CD14-positive monocyte (primary cell): Measurements from ENCODE around the gene RASD1. TPM values are rescaled to one million over a fixed set of nuclear protein-coding genes. Genes with fewer than 3 reads are reported as not detected.

Experiments
- DNase-seq, 3 donors: peaks; one replicate each; pipeline ENCODE4 v3.0.0-alpha.2; 2011 to 2022
- H2AFZ ChIP-seq: 2 replicates; pipeline ENCODE4 v1.6.0; 2012; ENCODE audit warnings: mild to moderate bottlenecking, low read depth, low read length, inconsistent platforms; ENCODE audit not compliant: insufficient read depth, poor library complexity, severe bottlenecking
- H3K27ac ChIP-seq, 2 donors: 1 replicate in 1 of 2; 2 replicates in 1 of 2; pipeline ENCODE4 v1.5.1; 2012 to 2013; ENCODE audit warnings: low read length in 2 of 2, control low read depth in 1 of 2, inconsistent platforms in 1 of 2, low read depth in 1 of 2, mild to moderate bottlenecking in 1 of 2
- H3K27me3 ChIP-seq, 2 donors: one replicate each; pipeline versions ENCODE4 v1.6.0 to v1.6.1; 2011 to 2013; ENCODE audit warnings: low read length in 2 of 2; ENCODE audit not compliant: control insufficient read depth in 2 of 2, insufficient read depth in 2 of 2
- H3K36me3 ChIP-seq, 2 donors: replicated peaks in 1 of 2; 1 replicate in 1 of 2; 2 replicates in 1 of 2; pipeline versions ENCODE4 v1.5.1 to v1.6.1; 2012 to 2013; ENCODE audit warnings: low read length in 2 of 2, control low read depth in 1 of 2, inconsistent platforms in 1 of 2, mild to moderate bottlenecking in 1 of 2; ENCODE audit not compliant: insufficient read depth in 2 of 2, control insufficient read depth in 1 of 2
- H3K4me1 ChIP-seq, 2 donors: 1 replicate in 1 of 2; 2 replicates in 1 of 2; pipeline versions ENCODE4 v1.5.1 to v1.6.1; 2012 to 2013; ENCODE audit warnings: low read length in 2 of 2, control low read depth in 1 of 2, inconsistent platforms in 1 of 2, mild to moderate bottlenecking in 1 of 2, moderate library complexity in 1 of 2; ENCODE audit not compliant: insufficient read depth in 2 of 2, control insufficient read depth in 1 of 2
- H3K4me2 ChIP-seq: replicated peaks from 2 replicates; pipeline ENCODE3; 2012; ENCODE audit warnings: low read length, moderate library complexity, mild to moderate bottlenecking; ENCODE audit not compliant: poor library complexity, severe bottlenecking; ENCODE audit errors: extremely low read depth
- H3K4me3 ChIP-seq, 3 experiments: fragments of 200-600 bp in 1 of 3; sonication (generic) in 1 of 3; replicated peaks in 1 of 3; 1 replicate in 2 of 3; 2 replicates in 1 of 3; pipeline ENCODE4 v1.5.1; 2011 to 2013; ENCODE audit warnings: low read length in 3 of 3, mild to moderate bottlenecking in 3 of 3, control low read depth in 2 of 3, low read depth in 2 of 3, inconsistent platforms in 1 of 3, moderate library complexity in 1 of 3
- H3K79me2 ChIP-seq: 2 replicates; pipeline ENCODE4 v1.6.0; 2012; ENCODE audit warnings: mild to moderate bottlenecking, control low read depth, inconsistent platforms, low read length, moderate library complexity; ENCODE audit not compliant: insufficient read depth
- H3K9ac ChIP-seq: 2 replicates; pipeline ENCODE4 v1.6.0; 2017; ENCODE audit warnings: low read length, mild to moderate bottlenecking; ENCODE audit not compliant: insufficient read depth, poor library complexity, severe bottlenecking
- H3K9me3 ChIP-seq, 2 donors: replicated peaks in 1 of 2; 1 replicate in 1 of 2; 2 replicates in 1 of 2; pipeline versions ENCODE4 v1.5.1 to v1.6.1; 2012 to 2013; ENCODE audit warnings: low read length in 2 of 2, control low read depth in 1 of 2; ENCODE audit not compliant: control insufficient read depth in 1 of 2, insufficient read depth in 1 of 2
- H4K20me1 ChIP-seq: 2 replicates; pipeline ENCODE4 v1.6.0; 2012; ENCODE audit warnings: mild to moderate bottlenecking, low read length, control low read depth, moderate library complexity; ENCODE audit not compliant: insufficient read depth
- H3K27ac Mint-ChIP-seq, 7 donors: one replicate each; pipeline ENCODE4 v1.8.0; 2020; ENCODE audit warnings: mild to moderate bottlenecking in 7 of 7, mixed read lengths in 7 of 7, moderate library complexity in 6 of 7, inconsistent platforms in 2 of 7
- H3K27me3 Mint-ChIP-seq, 3 donors: one replicate each; pipeline ENCODE4 v1.8.0; 2021 to 2022; ENCODE audit warnings: low read depth in 3 of 3, mild to moderate bottlenecking in 3 of 3, mixed read lengths in 3 of 3, moderate library complexity in 3 of 3, inconsistent platforms in 1 of 3
- H3K36me3 Mint-ChIP-seq, 2 donors: one replicate each; pipeline ENCODE4 v1.8.0; 2020; ENCODE audit warnings: mixed read lengths in 2 of 2, inconsistent platforms in 1 of 2, mild to moderate bottlenecking in 1 of 2
- H3K4me1 Mint-ChIP-seq: one replicate; pipeline ENCODE4 v1.8.0; 2020; ENCODE audit warnings: mild to moderate bottlenecking, mixed read lengths
- H3K4me3 Mint-ChIP-seq, 2 donors: one replicate each; pipeline ENCODE4 v1.8.0; 2020; ENCODE audit warnings: mild to moderate bottlenecking in 2 of 2, mixed read lengths in 2 of 2, moderate library complexity in 1 of 2
- H3K9me3 Mint-ChIP-seq, 7 donors: one replicate each; pipeline ENCODE4 v1.8.0; 2020 to 2022; ENCODE audit warnings: mixed read lengths in 7 of 7, mild to moderate bottlenecking in 6 of 7, moderate library complexity in 6 of 7, inconsistent platforms in 2 of 7
- WGBS: methylation state at CpG from one replicate; pipeline ENCODE4 v1.1.5; 2013; ENCODE audit warnings: missing lambda C conversion rate; ENCODE audit not compliant: insufficient coverage; 5-methylcytosine and 5-hydroxymethylcytosine counted together
- intact Hi-C, 2 donors: fragments of 100-400 bp; cut with micrococcal nuclease; formaldehyde crosslinking; loops; one replicate each; pipeline versions ENCODE4 v1.15.0 to v1.15.1; 2023
- polyA minus RNA-seq: library from RNA; depleted of rRNA, polyadenylated mRNA; stranded (reverse); fragments of >200 nt; gene quantifications from 2 replicates; pipeline ENCODE4 v1.2.3, GENCODE V29; 2012
- polyA plus RNA-seq, 3 donors: library from polyadenylated mRNA; depleted of rRNA in 1 of 3; unstranded in 2 of 3; stranded (reverse) in 1 of 3; fragments of 300-500 nt in 2 of 3; fragments of >200 nt in 1 of 3; fragmentation: Illumina TruSeq in 2 of 3; gene quantifications; 1 replicate in 2 of 3; 2 replicates in 1 of 3; pipeline ENCODE4 v1.2.3, GENCODE V29; 2012 to 2021
- total RNA-seq, 12 experiments: library from RNA in 1 of 12; stranded (reverse) in 1 of 12; fragments of 120-200 nt in 1 of 12; gene quantifications; one replicate each; pipeline ENCODE4 v1.2.4 and lab custom pipeline; 2013 to 2026; ENCODE audit warnings: mixed read lengths in 6 of 12, inconsistent platforms in 1 of 12
- TF ChIP-seq, protein P1 (sequence below): fragments of 200-600 bp; IDR thresholded peaks from one replicate; pipeline ENCODE4 v1.8.0; 2022; ENCODE audit warnings: antibody characterized with exemption, mild to moderate bottlenecking

Gene RASD1
- total RNA-seq (2013): 4.0 TPM
- 10 to 100 TPM in 1 of 3 donors, 1 to 10 TPM in 1, under 1 TPM in 1; 0.88 to 12.4 (median 1.3) TPM for polyA plus RNA-seq
- 11.1 and 12.0 TPM in 2 replicates for polyA minus RNA-seq
- total RNA-seq (lab: John Stamatoyannopoulos, UW): 5.4 to 183 (median 21.3) reads per million in 11 experiments

GRCh38 chr17:17496189-17497064 lies at the start of gene RASD1:
Gene RASD1 (minus strand): TSS chr17:17496395. CDS start chr17:17496181, 214 bp downstream.
- Mint-ChIP-seq H3K4me1 (peaks cover 20% of the 10 kb centered on the region), H3K4me3 (peak within 1 kb of the TSS; percentile 88 to 97), H3K27ac (peak within 1 kb of the TSS in 6 of 7 donors; percentile 25 to 90 (median 72)), H3K9me3 (peaks cover 0 to 8% (median 4%) of the 10 kb centered on the region in 7 donors), H3K36me3 (peaks cover 28 to 31% of the 10 kb centered on the region in 2 donors), H3K27me3 (peaks cover 31 to 41% (median 37%) of the 10 kb centered on the region in 3 donors)
- Histone ChIP-seq H3K79me2 (no peaks in the 10 kb centered on the region), H3K4me1 (peaks cover 21 to 30% of the 10 kb centered on the region in 2 donors), H3K9me3 (no peaks in the 10 kb centered on the region), H3K4me3 (peak within 1 kb of the TSS; percentile 52 to 90 (median 75)), H3K27ac (peak within 1 kb of the TSS; percentile 54 to 80), H3K27me3 (peaks cover 6 to 34% of the 10 kb centered on the region in 2 donors), H2AFZ (peak within 1 kb of the TSS; percentile 99), H4K20me1 (peaks cover 33% of the 10 kb centered on the region), H3K9ac (peak within 1 kb of the TSS; percentile 70), H3K4me2 (peak within 1 kb of the TSS; percentile 99), H3K36me3 (peaks cover 11 to 15% of the 10 kb centered on the region in 2 donors)
- WGBS: under 1% methylated on average over 93 of the region's 93 CpGs
- TF ChIP-seq, protein P1, sequence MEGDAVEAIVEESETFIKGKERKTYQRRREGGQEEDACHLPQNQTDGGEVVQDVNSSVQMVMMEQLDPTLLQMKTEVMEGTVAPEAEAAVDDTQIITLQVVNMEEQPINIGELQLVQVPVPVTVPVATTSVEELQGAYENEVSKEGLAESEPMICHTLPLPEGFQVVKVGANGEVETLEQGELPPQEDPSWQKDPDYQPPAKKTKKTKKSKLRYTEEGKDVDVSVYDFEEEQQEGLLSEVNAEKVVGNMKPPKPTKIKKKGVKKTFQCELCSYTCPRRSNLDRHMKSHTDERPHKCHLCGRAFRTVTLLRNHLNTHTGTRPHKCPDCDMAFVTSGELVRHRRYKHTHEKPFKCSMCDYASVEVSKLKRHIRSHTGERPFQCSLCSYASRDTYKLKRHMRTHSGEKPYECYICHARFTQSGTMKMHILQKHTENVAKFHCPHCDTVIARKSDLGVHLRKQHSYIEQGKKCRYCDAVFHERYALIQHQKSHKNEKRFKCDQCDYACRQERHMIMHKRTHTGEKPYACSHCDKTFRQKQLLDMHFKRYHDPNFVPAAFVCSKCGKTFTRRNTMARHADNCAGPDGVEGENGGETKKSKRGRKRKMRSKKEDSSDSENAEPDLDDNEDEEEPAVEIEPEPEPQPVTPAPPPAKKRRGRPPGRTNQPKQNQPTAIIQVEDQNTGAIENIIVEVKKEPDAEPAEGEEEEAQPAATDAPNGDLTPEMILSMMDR: peak; percentile 97
- DNase-seq: peak; percentile 80 to 88 (median 85)
- intact Hi-C loops: loop anchor here (1.0 to 5.0 kb wide), 6 partner anchors 71 to 146 kb away; partner anchors contain the start of gene PEMT (in 1 of the 2)

DNA sequence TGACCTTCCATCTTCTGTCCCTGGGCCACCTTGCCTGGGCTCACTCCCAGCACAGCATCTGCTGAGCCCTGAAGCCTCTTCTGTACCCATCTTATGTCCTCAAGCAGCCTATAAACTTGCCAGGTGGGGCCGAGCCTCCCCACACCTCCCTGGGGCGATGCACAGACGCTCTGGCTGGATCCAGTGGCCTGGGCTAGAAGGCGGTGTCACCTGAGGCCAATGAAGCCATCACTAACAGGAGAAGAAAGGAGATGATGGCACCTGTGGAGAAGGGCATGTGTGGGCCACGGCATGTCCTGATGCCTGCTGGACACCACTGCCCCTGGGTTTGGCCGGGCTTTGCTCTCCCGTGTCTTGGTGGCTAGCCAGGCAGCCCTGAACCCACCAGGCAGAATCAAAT lies 49.8 kb upstream of the RASD1 start:
- H3K27ac ChIP-seq: no peak overlapping the region
- no peaks in the 10 kb centered on the region for H3K9me3 ChIP-seq
- no peak overlapping the region for H3K4me2 ChIP-seq
- no peaks in the 10 kb centered on the region for H3K27me3 ChIP-seq
- H3K79me2 ChIP-seq: no peaks in the 10 kb centered on the region
- no peaks in the 10 kb centered on the region for H4K20me1 ChIP-seq
- Mint-ChIP-seq H3K9me3 (no peaks in the 10 kb centered on the region), H3K36me3 (no peaks in the 10 kb centered on the region), H3K4me1 (no peaks in the 10 kb centered on the region), H3K27me3 (peaks cover 0 to 1% (median 0%) of the 10 kb centered on the region in 3 donors), H3K27ac (no peak overlapping the region), H3K4me3 (no peak overlapping the region)
- intact Hi-C loops: no loop called here
- no peak overlapping the region for H3K4me3 ChIP-seq
- WGBS: 100% methylated on average over 4 of the region's 7 CpGs
- no peak for DNase-seq
- TF ChIP-seq, protein P1: no peak
- H3K36me3 ChIP-seq: no peaks in the 10 kb centered on the region
- H3K9ac ChIP-seq: no peak overlapping the region
- H2AFZ ChIP-seq: no peak overlapping the region
- no peaks in the 10 kb centered on the region for H3K4me1 ChIP-seq
